GM19468 (cell line): Measurements from ENCODE around the gene GAL3ST2.
"Not testable (repeated sequence)": the region's sequence is repeated elsewhere in the genome, so short reads cannot be mapped to it uniquely, and the experiment has no call there.

Source experiments
- ATAC-seq: cut with Tn5 transposase; IDR thresholded peaks from one replicate; pipeline ENCODE4 v1.9.1; 2021; ENCODE audit warnings: mild to moderate bottlenecking, moderate library complexity, moderate number of reproducible peaks; ENCODE audit not compliant: unreplicated experiment; ENCODE audit errors: extremely low read depth

Gene GAL3ST2

DNA sequence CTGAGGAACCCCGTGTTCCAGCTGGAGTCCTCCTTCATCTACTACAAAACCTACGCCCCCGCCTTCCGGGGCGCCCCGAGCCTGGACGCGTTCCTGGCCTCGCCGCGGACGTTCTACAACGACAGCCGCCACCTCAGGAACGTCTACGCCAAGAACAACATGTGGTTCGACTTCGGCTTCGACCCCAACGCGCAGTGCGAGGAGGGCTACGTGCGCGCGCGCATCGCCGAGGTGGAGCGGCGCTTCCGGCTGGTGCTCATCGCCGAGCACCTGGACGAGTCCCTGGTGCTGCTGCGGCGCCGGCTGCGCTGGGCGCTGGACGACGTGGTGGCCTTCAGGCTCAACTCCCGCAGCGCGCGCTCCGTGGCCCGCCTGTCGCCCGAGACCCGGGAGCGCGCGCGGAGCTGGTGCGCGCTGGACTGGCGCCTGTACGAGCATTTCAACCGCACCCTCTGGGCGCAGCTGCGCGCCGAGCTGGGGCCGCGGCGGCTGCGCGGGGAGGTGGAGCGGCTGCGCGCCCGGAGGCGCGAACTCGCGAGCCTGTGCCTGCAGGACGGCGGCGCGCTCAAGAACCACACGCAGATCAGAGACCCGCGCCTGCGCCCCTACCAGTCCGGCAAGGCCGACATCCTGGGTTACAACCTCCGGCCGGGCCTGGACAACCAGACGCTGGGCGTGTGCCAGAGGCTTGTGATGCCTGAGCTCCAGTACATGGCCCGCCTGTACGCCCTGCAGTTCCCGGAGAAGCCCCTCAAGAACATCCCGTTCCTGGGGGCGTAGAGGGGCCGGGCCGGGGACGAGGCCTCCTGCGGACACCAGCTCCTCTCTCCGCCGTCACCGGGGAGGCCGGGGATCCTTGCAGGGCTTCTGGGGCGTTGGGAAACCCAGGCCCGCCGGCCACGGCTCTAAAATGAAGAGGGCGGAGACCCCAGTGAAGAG lies 27.0 kb downstream of the GAL3ST2 start:
- ATAC-seq, result no peak

DNA sequence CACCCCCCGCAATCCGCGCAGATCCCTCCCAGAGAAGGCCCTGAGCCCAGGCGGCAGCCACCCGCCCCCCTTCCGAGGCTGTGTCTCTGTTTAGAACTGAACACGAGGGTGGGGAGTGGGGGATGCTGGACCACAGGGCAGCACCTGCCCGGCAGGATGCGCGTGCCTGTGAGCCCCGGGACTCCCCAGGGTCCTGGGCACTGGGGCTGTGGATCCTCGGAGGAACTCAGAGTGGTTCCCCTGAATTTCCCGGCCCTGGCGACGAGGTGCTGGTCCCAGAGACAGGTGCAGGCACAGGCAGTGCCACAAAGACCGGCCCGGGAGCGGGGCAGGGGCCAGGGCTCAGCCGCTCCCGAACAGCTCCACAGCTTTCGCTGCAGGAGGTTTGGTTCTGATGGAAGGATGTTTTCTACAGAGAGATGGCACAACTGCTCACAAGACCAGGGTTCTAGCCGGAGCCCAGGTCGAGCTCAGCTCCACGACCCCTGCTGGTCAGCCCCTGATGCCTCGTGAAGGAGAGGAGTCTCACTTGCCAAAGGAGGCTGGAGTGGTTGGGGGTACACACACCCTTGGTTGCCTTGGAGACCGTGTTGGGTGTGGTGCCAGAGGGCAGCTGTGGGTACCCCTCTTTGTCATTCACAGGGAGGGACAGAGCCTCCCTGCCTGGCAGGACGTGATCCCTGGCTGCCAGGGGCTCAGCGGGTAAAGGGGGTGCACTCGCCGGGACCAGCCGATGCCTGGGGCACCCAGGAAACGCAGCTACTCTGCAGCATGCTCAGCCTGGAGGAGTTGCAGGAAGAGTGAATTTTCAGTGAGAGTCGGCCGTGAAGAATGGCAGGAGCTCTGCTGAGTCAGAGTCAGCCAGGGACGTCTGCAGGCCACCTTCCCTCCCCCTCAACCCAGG lies 28.0 kb downstream of the GAL3ST2 start:
- ATAC-seq, result no peak

DNA sequence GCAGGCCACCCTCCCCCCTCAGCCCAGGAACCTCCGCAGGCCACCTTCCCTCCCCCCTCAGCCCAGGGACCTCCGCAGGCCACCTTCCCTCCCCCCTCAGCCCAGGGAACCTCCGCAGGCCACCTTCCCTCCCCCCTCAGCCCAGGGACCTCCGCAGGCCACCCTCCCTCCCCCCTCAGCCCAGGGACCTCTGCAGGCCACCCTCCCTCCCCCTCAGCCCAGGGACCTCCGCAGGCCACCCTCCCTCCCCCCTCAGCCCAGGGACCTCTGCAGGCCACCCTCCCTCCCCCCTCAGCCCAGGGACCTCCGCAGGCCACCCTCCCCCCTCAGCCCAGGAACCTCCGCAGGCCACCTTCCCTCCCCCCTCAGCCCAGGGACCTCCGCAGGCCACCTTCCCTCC lies 29.6 kb downstream of the GAL3ST2 start:
- not testable (repeated sequence) for ATAC-seq

DNA sequence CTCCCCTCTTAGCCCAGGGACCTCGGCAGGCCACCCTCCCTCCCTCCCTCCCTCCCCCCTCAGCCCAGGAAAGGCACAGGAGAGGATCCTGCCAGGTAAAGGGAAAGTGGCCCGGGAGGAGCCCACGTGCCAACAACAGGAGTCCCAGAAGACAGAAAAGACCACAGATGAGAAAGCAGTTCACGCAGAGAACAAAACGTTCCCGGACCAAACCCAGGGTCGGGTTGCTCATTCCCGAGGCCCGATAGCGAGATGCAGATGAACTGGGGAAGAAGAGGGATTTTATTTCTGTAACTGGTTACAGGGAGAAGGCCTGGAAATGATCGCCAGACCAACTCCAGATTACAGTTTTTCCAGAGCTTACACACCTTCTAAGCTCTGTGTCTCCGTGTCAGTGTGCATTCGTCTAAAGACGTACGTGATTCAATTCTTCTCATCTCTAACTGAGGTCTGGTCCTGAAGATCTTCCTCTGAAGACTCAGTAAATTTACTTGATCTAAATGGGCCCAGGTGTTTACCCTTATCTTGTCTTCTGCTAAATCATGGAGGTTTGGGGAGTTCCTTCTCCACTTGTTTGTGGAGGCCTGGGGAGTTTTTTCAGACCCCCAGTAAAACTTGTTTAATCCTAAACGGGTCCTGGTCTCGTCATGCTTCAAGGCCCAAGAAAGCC lies 31.6 kb downstream of the GAL3ST2 start:
- ATAC-seq, result no peak

DNA sequence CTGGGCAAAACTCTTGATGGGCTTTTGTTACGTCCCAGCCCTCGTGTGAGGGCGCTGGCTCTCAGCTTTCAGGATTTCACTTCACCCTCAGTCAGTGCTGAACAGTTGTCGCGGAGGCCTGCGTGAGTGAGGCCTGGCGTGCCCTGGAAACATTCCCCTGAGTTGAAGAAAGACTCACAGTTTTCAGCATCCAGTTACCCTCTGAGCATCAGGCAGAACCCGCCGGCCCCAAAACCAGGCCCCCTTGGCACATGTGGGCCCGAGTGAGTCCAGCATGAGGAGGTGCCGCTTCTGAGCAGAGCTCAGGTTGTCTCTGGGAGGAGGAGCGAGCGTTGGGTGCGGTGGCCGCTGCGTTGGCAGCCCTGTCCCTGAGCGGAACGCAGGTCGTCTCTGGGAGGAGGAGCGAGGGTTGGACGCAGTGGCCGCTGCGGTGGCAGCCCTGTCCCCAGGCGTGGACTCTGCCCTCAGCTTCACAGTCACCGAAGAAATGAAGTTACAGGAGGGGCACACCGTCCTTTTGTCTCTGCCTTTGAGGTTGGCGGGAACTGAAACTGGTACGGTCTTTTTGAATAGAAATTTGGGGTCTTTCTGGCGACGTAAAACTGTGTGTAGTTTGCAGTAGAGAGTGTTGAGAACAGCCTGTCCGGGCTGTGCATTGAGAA lies 32.2 kb downstream of the GAL3ST2 start, which contains the start of gene NEU4:
Gene NEU4, plus strand, starts transcription at position 473 of the 662 bp plus-strand sequence. CDS start 5,292 bp downstream, outside the sequence.
- ATAC-seq, result no peak

DNA sequence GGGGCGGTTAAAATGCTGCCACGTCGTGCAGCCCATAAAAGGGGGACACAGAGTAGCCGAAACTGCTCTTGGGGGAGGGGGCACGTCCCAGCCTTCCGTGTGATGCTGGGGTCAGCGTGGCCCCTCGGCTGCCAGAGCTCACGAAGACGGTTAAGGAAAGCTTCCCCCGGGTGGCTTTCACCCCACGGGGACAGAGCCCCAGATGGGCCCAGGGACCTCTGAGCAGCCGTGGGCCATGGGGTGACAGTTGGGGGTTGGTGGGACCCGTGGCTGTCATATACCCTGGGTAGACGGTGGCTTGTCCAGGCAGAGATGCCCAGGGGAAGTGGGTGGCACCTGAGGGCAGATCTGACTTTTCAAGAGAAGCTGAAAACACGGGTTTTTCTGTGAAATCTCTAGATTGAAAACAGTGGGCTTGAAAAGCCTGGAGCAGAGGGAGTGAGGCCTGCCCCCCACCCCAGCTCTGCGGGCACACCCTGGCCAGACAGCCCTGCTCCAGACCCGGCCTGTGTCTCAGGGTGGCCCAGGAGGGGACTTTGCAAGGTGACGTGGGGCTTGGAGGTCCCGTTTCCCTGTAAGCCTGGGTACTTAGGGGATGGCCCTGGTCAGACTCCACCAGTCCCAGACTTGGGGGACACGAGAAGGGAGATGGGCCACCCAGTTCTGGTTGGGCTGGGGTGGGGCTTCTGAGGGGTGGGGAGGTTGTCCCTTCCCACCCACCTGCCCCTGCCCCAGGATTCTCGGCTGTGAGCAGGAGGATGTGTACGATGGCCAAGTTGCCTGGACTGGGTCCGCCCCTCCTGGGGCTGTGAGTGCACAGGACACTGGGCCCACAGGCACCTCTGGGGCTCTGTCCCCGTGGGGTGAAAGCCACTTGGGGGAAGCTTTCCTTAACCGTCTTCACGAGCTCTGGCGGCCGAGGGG lies 33.0 kb downstream of the GAL3ST2 start:
- no peak for ATAC-seq

DNA sequence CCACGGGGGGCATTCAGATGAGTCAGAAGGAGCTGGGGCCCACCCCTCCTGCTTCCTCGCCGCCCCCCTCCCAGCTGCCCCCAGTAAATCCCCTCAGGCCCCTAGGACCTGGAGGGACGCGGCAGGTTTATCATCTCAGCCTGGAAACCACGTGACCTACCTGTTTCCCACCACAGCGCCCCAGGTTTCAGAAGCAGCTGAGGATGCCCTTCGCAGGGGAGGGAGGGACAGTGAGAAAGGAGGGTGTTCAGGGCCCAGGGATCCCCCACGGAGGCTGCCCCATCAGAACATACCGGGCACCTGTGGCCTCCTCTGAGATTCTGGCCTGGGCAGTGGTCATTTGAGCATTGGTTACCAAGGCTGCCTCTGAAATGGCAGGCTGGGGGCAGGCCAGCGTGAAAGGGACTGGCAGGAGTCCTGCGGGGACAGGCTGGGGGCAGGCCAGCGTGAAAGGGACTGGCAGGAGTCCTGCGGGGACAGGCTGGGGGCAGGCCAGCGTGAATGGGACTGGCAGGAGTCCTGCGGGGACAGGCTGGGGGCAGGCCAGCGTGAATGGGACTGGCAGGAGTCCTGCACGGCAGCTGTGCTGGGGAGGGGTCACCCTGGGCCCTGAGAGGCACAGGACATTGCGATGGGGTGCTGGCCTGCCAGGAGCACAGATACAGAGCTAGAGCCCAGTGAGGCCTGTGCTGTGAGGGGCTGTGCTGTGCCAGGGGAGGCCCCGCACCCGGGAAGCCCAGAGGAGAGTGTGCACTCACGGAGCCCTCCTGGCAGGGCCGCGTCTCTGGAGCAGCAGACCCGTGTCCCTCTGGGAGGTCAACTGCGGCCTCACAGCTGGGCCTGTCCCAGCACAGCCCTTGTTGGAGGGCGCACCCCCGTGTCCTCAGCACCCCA lies 33.9 kb downstream of the GAL3ST2 start:
- ATAC-seq, result no peak

DNA sequence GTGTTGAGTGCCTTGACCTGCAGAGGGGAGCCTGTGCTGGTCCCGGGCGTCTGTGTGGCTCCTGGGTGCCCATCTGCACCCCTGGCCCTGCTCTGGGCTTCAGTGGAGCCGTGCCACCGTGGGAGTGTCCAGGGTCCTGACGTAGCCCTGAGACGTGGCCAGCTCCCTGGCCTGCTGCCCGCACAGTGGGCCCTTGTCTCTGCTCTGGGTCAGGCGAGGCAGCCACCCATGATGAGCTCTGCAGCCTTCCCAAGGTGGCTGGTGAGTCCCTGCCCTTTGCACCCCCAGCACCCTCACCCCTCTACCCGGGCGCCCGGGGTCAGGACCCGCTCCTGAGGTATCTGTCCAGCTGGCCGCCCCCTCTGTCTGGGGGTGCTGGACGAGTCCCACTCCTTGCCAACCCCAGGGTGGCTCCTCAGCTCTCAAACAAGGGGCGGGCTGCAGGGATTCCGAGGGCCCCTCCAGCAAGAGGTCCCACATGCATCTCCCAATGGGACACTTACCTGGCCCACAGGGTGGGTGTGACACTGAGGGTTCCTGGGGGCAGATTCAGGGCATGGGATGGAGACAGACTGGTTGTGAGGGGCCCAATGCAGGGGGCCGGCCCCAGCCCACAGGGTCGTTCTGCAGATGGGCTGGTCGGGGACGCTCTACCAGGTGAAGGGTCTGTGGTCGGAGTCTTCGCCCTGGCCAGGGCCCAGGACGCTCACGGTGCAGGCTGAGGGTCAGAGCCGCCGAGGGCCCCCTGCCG lies 34.8 kb downstream of the GAL3ST2 start:
- no peak for ATAC-seq

DNA sequence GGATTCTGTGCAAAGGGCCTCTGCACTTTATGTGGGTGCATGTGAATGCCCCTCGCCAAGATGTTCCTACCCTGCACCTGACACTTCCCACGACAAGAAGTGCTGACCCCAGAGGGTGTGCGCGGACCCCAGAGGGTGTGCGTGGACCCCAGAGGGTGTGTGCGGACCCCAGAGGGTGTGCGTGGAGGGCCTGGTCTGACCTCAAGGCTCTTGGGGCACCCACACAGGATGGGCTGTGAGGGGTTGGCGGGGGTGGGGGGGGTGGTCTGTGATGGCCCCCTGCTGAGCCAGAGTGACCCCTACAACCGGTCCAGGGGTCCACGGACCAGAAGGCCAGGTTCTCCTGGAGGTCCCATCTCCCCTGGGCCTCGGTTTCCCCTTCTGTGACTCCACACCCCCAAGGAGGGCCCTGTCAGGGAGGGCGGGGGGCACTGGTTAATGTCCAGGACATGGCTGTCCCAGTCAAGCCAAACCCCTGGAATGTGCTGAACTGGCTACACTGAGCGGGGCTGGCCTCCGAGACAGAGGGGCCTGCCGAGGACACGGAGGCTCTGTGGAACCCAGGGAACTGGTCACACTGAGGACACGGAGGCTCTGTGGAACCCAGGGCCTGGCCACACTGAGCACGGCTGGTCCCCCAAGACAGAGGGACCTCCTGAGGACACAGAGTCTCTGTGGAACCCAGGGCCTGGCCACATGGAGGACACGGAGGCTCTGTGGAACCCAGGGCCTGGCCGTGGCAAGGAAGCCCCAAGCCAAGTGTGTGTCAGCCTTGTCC lies 35.5 kb downstream of the GAL3ST2 start:
- no peak for ATAC-seq

DNA sequence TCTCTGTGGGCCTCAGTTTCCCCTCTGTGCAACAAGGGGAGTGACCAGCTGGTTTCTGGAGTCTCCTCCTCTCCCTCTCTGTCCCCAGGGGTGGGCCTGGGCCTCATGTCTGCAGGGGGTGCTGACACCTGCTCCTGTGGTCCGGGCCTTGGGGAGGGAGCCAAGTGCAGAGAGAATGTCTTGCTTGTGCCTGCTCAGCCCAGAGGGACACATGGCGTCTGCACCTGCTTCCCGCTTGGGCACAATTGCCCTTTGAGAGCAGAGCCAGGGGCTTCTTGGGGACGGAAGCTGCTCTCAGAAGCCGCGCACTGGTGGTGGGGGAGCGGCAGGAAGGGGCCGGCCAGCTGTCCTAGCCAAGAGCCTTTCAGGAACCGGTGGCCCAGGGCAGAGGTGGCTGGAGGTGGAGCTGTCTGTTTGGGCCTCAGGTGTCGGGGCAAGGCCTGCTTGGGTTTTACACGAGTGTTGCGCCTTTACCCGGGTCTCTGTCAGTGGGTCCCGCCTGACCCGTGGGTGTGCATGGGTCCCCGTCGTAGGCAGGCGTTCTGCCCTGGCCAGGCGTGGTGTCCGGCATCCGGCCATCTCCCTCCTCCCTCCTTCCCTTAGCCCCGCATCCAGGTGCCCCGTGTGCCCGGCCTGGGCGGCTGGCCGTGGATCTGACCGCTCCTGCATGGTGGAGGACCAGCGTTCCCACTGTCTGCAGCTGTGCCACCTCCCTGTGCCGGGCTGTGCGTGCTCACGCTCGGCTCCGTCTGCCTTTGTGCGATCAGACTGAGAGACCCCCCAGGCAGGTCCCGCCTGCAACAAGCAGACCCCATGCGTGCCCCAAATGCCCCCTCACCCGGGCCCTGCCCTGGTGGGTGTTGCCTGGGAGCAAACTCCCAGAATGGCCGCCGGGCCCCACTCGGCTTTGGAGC lies 36.4 kb downstream of the GAL3ST2 start:
- ATAC-seq, result no peak

DNA sequence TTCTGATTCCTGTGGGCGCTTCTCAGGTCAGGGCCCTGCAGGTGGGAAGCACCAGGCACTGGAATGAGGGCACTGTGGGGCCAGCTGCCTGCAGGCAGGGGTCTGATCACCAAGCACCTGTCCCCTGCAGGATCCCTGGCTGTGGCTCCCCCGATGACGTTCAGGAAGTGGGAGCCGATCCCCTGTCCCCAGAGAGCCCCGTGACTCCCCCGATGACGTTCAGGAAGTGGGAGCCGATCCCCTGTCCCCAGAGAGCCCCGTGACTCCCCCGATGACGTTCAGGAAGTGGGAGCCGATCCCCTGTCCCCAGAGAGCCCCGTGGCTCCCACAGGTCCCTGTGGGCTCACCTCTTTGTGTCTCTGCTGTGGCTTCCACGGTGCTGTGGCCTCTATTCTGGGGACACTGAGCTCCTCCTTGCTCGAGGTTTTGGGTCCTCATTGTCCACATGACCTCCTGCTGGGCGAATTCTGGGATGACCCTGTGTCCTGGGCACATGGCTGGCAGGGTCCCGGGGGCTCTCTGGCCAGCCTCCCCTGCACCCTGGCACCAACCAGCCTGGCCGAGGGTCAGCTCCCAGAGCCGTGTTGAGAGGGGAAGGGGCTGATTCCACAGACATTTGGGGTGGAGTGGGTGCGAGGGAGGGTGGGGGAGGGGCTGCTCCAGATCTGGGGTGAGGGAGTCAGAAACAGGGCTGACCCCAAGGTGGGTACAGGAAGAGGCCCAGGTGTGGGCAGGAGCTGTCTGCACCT lies 37.2 kb downstream of the GAL3ST2 start:
- ATAC-seq, result no peak

DNA sequence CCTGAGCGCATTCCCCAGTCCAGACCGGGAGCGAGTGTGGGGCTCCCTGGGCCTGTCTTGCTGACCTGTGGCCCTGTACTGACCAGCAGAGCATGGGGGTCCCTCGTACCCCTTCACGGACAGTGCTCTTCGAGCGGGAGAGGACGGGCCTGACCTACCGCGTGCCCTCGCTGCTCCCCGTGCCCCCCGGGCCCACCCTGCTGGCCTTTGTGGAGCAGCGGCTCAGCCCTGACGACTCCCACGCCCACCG lies 37.7 kb downstream of the GAL3ST2 start:
- ATAC-seq, result no peak

DNA sequence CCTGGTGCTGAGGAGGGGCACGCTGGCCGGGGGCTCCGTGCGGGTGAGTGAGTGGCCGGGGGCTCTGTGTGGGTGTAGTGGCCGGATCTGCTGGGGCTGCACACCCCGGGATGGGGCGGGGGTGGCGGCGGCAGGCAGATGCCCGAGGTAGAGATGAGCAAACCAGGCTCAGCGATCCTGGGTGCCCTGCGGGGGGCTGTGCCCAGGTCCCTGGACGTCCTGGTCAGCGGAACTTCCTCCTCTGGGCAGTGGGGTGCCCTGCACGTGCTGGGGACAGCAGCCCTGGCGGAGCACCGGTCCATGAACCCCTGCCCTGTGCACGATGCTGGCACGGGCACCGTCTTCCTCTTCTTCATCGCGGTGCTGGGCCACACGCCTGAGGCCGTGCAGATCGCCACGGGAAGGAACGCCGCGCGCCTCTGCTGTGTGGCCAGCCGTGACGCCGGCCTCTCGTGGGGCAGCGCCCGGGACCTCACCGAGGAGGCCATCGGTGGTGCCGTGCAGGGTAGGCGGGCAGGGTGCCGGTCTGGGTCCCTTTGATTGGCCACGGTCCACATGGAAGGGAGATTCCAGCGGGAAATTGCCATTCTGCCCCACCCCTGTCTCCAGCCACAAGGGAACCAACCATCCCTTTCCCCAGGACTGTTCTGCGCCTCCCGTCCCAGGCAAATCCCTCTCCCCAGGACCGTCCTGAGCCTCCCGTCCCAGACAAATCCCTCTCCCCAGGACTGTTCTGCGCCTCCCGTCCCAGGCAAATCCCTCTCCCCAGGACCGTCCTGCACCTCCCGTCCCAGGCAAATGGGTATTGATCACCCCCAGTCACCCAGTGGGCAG lies 38.2 kb downstream of the GAL3ST2 start:
- no peak for ATAC-seq
